AG08396 (cell line): ENCODE measurements around the gene DHX38.

Source experiments
- DNase-seq: peaks from one replicate; pipeline ENCODE4 v3.0.0; 2012; ENCODE audit warnings: low spot score, mixed read lengths

The DHX38 gene

DNA sequence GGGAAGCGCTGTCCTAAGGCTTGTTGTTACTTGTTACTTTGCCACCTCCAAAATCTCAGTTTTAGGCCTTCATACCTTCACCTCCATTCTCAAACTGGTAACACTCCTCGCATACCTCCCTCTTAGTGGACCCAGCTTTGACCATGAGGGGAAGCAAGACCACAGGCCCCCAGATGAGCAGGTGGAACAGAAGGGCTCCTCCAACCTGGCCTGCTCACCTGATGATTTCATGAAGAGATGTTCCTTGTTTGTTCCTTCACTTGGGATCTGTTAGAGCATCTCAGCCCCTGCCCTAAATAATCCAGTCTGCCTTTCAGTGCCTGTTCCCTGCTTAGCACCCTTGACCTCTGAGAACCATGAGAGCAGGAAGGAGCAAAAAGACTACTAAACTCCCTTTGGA is 28.7 kb downstream of the DHX38 start:
- no peak for DNase-seq

DNA sequence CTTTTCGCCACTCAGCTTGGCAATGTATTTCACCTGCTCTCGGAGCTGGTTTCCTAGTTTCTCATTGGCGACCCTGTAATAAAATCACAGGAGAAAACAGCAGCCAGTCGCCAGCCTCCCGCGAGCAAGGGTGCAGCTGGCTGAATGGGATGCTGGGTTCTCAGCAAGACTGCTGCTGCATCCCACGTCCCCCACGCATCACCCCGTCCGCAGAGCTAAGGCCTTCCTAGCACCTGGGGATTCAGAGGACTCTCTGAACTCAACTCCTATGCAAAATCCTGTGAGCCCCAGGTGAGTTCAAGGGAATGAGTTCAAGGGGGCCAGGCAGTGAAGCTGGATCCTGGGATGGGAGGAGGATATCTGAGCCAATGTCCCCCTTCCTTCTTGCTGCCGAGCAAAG is 29.3 kb downstream of the DHX38 start:
- no peak for DNase-seq

DNA sequence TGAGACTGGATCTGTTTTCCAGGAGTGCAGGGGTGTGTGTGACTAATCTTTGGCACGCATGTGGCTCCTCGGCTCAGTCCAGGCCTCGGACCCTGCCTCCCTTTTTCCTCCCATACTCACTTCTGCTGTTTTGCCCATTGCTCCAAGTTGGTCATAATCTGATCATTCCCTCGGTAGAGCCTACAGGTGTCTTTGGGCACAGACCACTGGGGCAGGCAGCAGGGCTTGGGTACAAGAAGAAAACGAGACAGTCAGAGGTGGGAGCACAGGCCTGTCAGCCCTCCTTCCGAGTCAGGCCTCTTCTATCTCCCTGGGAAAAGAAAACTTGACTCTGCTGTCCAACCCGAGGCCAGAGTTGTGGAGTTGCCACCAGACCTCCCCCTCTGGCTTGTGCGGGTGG is 29.8 kb downstream of the DHX38 start:
- no peak for DNase-seq

DNA sequence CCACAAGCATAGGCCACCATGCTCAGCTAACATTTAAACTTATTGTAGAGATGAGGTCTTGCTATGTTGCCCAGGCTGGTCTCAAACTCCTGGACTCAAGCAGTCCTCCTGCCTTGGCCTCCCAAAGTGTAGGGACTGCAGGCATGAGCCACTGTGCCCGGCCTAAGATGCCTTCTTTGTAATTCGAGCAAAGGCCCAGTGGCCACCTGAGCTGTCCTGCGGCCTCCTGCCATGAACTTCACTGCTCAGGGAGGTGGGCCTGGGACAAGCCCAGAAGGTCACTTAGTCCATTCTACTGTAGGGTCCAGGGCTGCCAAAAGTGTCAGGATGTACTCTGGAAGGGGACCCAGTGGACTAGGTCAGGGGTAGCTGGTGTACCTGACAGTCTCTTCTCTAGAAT is 30.5 kb downstream of the DHX38 start:
- DNase-seq: no peak

DNA sequence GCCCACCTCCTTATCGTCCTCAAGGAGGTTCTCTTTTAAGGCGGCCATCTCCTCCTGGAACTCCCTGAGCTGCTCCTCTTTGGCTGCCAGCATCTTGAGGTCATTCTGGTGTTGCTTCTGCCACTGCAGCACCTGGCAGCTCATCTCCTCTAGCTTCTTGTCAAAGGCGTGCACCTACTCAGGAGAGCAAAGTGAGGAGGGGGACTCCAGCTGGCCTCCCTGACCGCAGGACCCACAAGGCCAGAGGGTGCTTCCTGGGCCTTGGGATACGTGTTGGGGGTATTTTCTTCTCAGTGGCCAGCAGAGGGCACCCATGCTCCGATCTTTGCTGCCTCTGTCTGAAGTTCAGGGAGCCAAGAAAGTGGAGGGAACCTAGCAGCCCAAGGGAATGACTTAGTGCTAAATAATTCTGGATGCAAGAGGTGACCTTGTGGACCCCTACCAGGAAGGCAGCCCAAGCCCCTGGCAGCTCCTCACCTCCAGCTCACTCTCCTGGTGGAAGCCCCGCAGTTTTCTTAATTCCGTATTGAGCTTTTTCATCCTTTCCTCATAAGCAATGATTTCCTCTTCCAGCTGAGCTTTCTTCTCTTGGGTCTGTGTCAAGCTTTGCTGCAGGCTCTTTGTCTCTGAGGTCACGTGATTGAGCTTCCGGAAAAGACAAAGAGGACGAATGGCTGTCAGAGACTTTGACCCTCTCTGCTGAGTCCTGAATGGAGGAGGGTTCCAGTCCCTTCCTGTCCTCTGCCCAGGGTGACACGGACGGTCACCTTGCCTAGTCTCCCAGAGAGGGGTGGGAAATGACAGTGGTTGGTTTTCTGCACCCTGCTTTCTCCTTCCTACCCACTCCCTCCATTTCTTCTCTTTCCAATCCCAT is 31.4 kb downstream of the DHX38 start:
- DNase-seq: peak; percentile 78

DNA sequence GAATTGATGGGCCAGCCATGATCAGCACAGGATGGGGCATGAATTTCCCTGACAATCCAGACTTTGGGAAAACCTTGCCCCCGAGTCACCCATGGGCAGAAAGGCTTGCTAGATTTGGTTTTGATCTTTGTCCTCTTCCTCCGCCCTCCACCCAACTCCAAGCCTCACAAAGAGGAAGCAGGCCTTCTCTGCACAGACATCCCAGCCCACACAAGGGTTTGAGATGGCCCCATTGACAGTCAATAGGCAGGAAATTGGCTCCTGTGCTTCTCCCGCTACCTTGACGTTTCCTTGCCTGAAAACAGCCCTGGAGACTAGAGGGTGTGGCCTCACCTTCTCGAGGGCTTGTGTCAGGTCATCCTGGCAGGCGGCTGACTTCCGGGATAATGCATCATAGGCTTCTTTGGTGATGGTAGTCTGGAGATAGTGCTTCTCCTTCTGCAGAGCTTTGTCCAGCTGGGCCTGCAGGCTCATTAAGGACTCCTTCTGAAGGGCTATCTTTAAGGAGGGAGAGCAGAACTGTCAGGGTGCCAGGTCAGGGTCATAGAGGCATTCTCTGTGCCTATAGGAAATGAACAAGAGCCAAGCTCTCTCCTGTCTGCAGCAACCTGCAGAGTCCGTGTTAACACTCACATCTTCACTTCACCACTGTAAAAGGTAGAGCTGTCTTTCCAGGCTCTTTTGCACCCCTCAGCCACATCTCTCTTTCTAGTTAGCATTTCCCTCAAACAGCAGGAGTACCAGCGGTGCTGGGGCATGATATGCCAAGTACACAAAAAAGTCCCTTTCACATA is 32.2 kb downstream of the DHX38 start:
- DNase-seq: no peak

DNA sequence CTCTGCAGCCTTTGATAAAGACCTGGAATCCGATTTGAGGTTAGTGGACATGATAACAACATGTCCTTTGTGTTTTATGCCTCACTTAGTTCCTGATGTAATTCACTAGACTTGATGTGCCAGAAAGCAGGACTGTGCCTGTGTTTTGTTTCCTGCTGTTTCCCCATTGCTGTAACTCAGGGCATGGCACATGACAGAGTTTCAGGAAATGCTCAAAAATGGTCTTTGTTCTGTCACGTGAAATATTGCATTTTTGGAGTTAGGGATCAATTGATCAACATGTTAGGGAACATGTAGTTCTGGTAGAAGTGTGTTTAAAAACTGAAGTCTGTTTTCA is 32.8 kb downstream of the DHX38 start:
- no peak for DNase-seq

DNA sequence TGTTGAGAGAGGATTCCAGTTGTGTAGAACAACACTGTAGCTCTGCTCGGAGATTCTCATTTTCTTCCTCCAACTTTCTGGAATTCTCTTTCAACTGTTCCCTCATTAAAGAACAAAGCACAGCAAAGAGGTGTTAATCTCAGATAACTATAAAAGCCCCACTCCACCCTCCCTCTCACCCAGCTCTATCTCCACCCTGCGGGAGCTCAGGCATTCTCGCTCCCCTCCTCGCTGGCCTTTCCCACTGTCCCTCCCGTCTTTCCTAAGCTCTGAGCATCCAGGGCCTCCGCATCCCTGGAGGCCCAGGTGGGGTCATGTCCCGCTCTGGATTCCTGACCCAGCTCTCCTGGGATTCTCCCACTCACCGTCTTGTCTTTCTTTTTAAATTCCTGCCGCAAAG is 35.1 kb downstream of the DHX38 start:
- no peak for DNase-seq

DNA sequence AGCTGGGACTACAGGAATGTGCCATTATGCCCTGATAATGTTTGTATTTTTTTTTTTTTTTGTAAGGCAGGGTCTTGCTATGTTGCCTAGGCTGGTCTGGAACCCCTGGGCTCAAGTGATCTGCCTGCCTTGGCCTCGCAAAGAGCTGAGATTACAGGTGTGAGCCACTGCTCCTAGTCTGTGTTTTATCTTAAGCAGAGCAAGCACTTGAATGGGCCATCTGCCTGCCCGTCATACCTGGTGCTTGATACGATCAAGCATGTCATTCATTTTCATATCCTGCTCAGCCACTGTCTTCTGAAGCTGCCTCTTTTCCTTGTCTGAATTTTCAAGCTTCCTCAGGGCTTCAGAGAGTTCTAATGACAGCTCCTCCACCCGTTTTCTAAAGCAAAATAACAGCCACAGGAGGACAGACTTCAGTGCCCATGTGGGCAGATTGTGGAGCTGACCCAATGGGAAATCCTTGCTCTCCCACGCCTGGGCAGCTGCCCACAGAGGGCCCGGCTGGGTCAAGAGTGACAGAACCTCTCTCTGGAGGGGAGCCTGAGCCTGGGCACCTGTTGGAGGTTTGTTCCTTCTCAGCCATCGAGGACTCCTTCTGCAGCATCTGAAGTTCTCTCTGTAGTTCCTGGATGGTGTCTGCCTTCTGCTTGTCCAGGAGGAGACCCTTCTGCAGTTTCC is 36.5 kb downstream of the DHX38 start:
- DNase-seq: no peak

DNA sequence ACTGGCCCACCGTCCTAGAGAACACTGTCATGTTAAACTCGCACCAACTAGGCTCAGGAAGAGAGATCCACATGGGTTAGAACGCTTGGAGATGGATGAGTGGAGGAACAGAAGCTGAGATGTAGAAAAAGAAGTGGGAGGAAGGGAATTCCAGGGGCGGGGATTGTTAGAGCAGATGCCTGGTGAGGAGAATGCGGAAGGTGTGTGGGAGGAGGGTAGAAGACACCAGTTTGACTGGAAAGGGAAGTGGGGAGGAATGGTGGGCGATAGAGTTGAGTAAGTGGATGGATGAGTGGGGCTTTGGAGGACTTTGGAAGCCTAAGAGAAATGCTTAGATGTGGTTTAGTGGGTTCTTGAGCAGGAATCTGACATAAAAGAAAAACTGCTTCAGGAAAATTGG is 37.4 kb downstream of the DHX38 start:
- no peak for DNase-seq

DNA sequence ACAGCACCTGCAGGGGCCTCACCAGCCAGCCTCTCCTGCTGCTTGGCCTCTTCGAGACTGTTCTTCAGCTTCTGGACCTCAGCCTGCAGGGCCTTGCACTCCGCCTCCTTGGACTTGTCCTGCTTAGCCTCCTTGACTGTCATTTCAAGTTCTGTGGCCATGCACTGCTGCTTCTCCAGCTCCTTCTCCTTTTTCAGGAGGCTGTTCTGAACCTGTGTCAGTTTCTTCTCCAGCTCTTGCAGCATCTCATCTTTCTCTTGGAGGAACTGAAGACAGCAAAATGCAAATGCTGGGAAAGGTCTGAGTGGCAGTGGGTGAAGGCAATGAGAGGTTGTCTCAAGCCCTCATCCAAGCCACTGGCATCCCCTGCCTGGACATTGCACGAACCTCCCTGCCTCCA is 39.1 kb downstream of the DHX38 start:
- DNase-seq: no peak

DNA sequence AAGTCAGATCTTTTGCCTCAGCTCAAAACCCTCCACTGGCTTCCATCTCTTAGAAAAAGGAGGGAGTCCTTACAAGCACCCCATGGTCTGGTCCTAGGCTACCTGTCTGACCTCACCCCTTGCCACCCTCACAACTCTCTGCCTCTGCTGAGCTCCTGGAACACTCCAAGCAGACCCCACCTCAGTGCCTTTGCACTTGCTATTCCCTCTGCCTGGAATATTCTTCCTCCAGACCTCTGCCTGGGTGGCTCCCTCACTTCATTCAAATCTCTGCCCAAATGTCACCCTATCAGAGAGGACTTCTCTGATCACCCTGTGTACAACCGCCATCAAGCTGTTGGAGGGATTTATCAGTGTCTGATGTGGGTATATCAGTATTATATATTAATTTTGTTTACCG is 40.9 kb downstream of the DHX38 start:
- DNase-seq: no peak

DNA sequence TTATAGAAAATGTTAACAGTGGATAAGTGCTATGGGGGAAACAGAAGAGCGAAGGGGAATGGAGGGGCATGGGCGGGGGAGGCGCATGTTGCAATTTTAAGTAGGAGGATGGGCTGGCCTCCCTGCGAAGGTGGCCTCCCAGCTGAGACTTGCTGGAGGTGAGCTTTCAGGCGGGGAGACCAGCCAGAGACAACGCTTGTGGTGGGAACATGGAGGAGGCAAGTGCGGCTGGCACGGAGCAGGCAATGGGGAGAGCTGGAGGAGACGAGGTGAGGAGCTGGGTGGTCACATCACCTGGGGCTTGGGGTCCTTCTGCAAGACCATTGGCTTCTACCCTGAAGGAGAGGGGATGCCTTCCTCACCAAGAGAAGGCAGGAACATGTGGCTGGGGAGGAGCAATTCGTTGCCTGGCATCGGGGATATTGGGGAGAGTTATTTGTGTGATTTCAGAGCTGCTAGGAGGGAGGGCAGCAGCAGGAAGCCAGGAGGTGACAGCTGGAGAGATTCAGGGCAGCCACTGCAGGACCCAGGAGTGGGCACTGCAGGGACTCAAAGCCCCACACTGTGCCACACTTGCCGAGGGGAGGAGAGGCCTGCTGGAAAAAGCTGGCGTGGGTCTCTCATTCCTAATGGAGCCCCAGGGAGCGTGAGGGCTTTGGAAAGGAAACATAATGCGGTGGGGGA is 43.9 kb downstream of the DHX38 start:
- no peak for DNase-seq

DNA sequence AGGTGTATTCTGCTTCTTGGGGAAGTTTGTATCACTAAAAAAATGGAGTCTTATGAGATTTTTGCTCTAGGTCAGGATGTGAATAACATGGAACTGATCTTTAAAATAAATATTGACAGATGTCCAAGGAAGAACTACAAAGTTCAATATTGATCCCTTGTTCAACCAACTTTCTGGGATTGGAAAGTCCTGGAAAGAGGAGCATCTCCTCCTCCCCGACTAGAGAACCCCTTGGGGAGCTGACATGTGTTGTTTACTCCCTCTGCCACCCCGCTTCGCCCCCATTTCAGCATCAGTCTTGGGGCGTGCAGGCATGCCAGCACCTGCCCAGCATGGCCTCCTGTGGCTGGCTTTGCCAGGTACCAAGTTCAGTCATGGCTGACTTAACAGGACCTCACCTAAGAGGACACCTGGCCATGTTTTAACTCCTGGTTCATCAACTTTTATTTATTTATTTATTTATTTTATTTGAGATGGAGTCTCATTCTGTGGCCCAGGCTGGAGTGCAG is 44.5 kb downstream of the DHX38 start:
- DNase-seq: no peak

DNA sequence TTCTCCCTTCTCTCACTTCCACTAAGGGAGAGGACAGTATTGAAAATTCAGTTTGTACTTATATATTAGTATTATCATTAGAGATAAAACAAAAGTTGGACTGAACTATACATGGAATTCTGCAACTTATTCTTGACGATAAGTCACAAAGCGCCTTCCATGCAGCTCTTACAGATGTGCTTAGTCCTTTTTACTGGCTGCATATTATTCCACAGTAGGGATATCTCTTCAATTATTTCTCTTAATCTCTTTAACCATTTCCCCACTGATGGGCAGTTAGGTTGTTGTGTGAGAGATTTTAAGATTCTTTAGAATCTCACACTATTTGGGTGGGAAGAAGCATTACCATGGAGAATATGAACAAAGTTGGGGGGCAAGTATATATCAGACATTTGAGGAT is 46.3 kb downstream of the DHX38 start:
- DNase-seq: no peak

DNA sequence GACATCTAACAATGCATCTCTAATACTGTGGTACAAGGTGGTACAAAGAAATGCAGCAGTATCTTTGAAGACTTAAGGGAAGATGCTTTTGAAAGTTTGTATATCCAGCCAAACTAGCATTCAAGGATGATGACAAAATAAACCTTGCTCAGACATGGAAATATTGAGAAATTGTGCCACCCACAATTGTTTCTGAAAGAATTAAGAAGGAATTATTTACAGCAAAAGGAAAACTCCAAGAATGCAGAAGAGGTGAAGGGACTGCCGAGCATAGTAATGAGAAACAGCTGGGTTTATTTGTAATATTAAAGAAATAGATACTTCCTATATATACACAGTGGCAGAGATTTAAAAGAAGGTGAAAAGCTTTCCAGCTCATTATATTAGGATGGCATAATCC is 48.8 kb downstream of the DHX38 start:
- DNase-seq: no peak

DNA sequence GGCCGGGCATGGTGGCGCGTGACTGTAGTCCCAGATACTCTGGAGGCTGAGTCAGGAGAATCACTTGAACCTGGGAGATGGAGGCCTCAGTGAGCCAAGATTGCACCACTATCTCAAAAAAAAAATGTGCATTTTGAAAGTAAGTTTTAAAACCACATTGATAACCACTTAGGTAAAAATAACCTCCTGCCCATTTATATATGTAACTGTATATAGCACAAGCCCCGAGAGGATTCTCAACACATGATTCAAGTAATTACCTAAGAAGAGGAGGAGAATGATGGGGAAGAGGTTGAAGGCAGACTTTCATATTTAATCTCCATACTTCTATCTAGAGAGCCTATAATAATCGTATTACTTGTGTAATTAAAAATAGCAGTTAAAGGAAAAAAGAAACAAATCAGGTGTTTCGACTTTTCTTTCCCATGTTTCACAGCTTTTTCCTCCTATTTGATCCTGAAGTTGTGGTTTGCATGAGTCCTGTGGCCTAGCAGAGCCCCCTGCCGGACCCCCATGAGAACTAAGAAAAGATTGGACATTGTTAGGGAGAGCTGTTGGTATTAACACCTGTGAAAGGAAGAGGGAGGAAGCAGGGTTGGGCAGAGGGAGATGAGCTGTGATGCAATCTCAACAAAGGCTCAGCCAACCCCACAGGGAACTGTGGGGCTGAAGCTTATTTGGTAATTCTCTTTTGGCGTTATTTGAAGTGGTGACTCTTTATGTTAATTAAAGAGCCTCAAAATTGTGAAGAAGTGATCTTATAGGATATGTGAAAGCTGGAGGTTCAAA is 56.2 kb downstream of the DHX38 start:
- no peak for DNase-seq

DNA sequence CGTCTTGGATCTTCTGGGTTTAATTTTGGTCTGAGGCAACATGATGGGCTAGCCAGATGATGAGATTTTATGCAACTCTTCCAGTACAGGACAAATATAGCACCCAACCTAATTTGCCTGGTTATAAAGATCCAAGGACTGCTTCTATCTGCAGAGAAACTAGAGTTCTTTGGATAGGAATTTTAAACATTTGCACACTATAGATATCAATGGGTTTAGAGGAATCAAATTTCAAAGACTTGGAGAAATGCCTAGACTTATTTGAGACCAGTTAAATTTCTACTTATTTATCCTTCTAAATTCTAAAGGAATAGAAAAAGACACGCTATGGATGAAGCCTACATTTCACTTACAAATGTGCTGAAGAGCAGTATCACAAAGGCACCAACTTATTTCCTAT is 65.7 kb downstream of the DHX38 start:
- DNase-seq: no peak

DNA sequence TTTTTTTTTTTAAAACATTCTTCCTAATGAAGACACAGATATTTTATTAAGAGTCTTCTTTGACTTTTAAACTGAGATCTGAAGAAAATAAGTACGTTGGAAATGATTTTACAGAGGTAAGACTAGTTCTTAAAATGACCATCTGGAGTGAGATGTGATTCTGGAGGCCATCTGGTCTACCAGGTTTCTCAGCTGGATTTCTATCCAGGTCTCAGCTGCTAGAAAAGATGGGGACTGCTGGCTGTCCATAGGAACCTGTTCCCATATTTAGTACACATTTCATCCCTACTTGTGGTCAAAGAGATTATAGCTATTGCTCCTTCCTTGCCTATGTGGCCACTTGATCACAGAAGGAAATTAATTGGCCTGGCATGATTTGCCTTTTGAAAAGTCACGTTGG is 66.2 kb downstream of the DHX38 start:
- DNase-seq: no peak

DNA sequence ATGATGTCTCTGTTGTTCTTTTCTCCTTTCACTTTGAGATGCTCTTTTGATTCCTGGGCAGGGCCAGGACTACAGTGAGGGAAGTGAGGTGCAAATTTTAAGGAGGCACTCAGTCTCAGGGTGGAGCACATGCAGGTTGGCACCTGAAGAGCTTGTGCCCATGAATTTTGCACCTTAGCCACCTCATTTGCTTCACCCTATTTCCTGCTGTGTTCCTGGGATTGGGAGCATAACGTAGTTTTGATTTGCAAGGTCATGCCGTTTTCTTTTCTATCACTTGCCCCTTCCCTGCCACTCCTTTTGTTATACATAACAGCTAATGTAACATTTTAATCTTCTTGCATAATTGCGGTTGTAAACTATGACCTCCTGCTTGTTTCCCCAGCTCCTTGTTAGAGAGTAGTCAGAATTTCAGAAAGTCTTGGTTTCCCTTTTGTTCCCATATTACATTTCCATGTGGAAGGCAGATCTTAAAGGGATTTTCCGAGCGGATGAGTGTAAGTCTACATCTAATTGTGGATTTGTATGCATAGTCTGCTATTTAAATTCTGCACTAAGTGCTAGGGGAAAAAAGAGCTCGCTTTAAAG is 68.6 kb downstream of the DHX38 start:
- no peak for DNase-seq
